HepG2 (cell line): ENCODE measurements around the gene MAJIN. TPM values are rescaled to one million over a fixed set of nuclear protein-coding genes. Genes with fewer than 3 reads are reported as not detected.
A peak's percentile ranks its signal among the peaks of the same experiment; 100 is the strongest.

Source experiments
- ARHGAP35 ChIP-seq: sonication (generic); formaldehyde crosslinking; IDR thresholded peaks from 2 replicates; pipeline ENCODE4 v1.9.0; 2022; ENCODE audit warnings: mild to moderate bottlenecking, inconsistent platforms, moderate library complexity, missing genetic modification reagents, borderline replicate concordance
- ASH2L ChIP-seq: fragments of 300-600, 200-600 bp; sonication (generic); IDR thresholded peaks from 2 replicates; pipeline ENCODE4 v1.7.0; 2017; ENCODE audit warnings: low read depth, mild to moderate bottlenecking, moderate library complexity, mixed read lengths, low read length; ENCODE audit not compliant: insufficient read length
- ATF2 ChIP-seq: sonication (generic); formaldehyde crosslinking; IDR thresholded peaks from 2 replicates; pipeline ENCODE4 v1.4.0; 2020; ENCODE audit warnings: missing genetic modification reagents
- GABPB1 ChIP-seq: IDR thresholded peaks from 2 replicates; pipeline ENCODE4 v1.6.1; 2016; ENCODE audit warnings: mild to moderate bottlenecking, missing genetic modification reagents, moderate library complexity, missing compliant biosample characterization
- GATAD2A ChIP-seq: IDR thresholded peaks from 2 replicates; pipeline ENCODE4 v1.6.1; 2016
- HDAC6 ChIP-seq: fragments of 200-600 bp; sonication (generic); IDR thresholded peaks from 2 replicates; pipeline ENCODE4 v1.7.0; 2017; ENCODE audit warnings: mild to moderate bottlenecking, antibody characterized with exemption, low read length, low read depth
- HIVEP1 ChIP-seq: sonication (generic); formaldehyde crosslinking; IDR thresholded peaks from 2 replicates; pipeline ENCODE4 v1.4.0; 2020; ENCODE audit warnings: mild to moderate bottlenecking, missing genetic modification reagents
- HNF4A ChIP-seq: sonication (generic); formaldehyde crosslinking; IDR thresholded peaks from 2 replicates; pipeline ENCODE4 v1.4.0; 2020; ENCODE audit warnings: missing genetic modification reagents
- JDP2 ChIP-seq: sonication (generic); formaldehyde crosslinking; IDR thresholded peaks from 2 replicates; pipeline ENCODE4 v1.8.1; 2022; ENCODE audit warnings: missing genetic modification reagents, borderline replicate concordance
- PHB2 ChIP-seq: fragments of 450-650 bp; IDR thresholded peaks from 2 replicates; pipeline ENCODE4 v1.6.1; 2018; ENCODE audit not compliant: partially characterized antibody
- RORA ChIP-seq: sonication (generic); formaldehyde crosslinking; IDR thresholded peaks from 2 replicates; pipeline ENCODE4 v1.5.0; 2020; ENCODE audit warnings: mild to moderate bottlenecking, missing genetic modification reagents, moderate library complexity
- SP2 ChIP-seq: sonication (generic); formaldehyde crosslinking; IDR thresholded peaks from 2 replicates; pipeline ENCODE4 v1.5.1; 2020; ENCODE audit warnings: mild to moderate bottlenecking, missing genetic modification reagents
- SRSF4 ChIP-seq: fragments of 200-400 bp; formaldehyde crosslinking; IDR thresholded peaks from one replicate; pipeline ENCODE4 v1.6.1; 2018; ENCODE audit warnings: mild to moderate bottlenecking, low read depth, low read length, moderate library complexity; ENCODE audit not compliant: poor library complexity, severe bottlenecking
- SUZ12 ChIP-seq: fragments of 150-350 bp; IDR thresholded peaks from 2 replicates; pipeline ENCODE4 v1.6.1; 2014; ENCODE audit warnings: low read depth, low read length
- ZBTB33 ChIP-seq: sonication (generic); formaldehyde crosslinking; IDR thresholded peaks from 2 replicates; pipeline ENCODE4 v1.4.0; 2020; ENCODE audit warnings: missing genetic modification reagents
- ZBTB37 ChIP-seq: sonication (generic); formaldehyde crosslinking; IDR thresholded peaks from 2 replicates; pipeline ENCODE4 v1.4.0; 2020; ENCODE audit warnings: mild to moderate bottlenecking, missing genetic modification reagents
- ZNF234 ChIP-seq: sonication (generic); formaldehyde crosslinking; conservative IDR thresholded peaks from 2 replicates; pipeline ENCODE4 v1.5.1; 2020; ENCODE audit warnings: mild to moderate bottlenecking, missing genetic modification reagents
- ZNF280B ChIP-seq: sonication (generic); formaldehyde crosslinking; IDR thresholded peaks from 2 replicates; pipeline ENCODE4 v1.5.0; 2020; ENCODE audit warnings: missing genetic modification reagents, mild to moderate bottlenecking, borderline replicate concordance
- ZNF598 ChIP-seq: sonication (generic); formaldehyde crosslinking; IDR thresholded peaks from 2 replicates; pipeline ENCODE4 v1.5.1; 2020; ENCODE audit warnings: mild to moderate bottlenecking, missing genetic modification reagents, borderline replicate concordance
- ZNF713 ChIP-seq: sonication (generic); formaldehyde crosslinking; IDR thresholded peaks from 2 replicates; pipeline ENCODE4 v1.4.0; 2020; ENCODE audit warnings: mild to moderate bottlenecking, missing genetic modification reagents
- ZNF761 ChIP-seq: sonication (generic); formaldehyde crosslinking; conservative IDR thresholded peaks from 2 replicates; pipeline ENCODE4 v1.4.0; 2020; ENCODE audit warnings: mild to moderate bottlenecking, missing genetic modification reagents
- ZNF773 ChIP-seq: sonication (generic); formaldehyde crosslinking; IDR thresholded peaks from 2 replicates; pipeline ENCODE4 v1.4.0; 2020; ENCODE audit warnings: missing genetic modification reagents, borderline replicate concordance
- ZSCAN25 ChIP-seq: sonication (generic); formaldehyde crosslinking; IDR thresholded peaks from 2 replicates; pipeline ENCODE4 v1.8.0; 2022; ENCODE audit warnings: mild to moderate bottlenecking, missing genetic modification reagents
- polyA plus RNA-seq, 8 experiments: library from polyadenylated mRNA; depleted of rRNA in 3 of 8; stranded (reverse) in 7 of 8; unstranded in 1 of 8; fragments of >200 nt; fragmentation: Illumina TruSeq in 4 of 8; extraction: Trizol in 4 of 8; gene quantifications; 2 replicates each; pipeline versions ENCODE4 v1.2.1 to v1.2.3, GENCODE V29; 2011 to 2016; ENCODE audit warnings: low read depth in 4 of 8, missing spikeins in 1 of 8, mixed read lengths in 1 of 8; ENCODE audit not compliant: insufficient read depth in 1 of 8
- total RNA-seq, 5 experiments: library from RNA; depleted of rRNA; stranded (reverse); fragments of >200 nt; fragmentation: Illumina TruSeq; extraction: Trizol; gene quantifications; 2 replicates each; pipeline ENCODE4 v1.2.3, GENCODE V29; 2016; ENCODE audit warnings: low read depth in 1 of 5

Gene MAJIN
- total and polyA plus RNA-seq, 2 of the 13 experiments (the other 11 are each of a cell fraction or from before 2014, with no cell fraction given): not detected

GRCh38 chr11:64923944-64924909 is 47.7 kb downstream of the MAJIN start, which contains the start of gene PPP2R5B (continued):
- TF ChIP-seq ZSCAN25: no peak
- 0 out of 2 replicates have a peak, but pooled peaks have one; percentile 18 for TF ChIP-seq ZNF598 (CRISPR knock-in tag)
- no peak for TF ChIP-seq ZBTB37 (CRISPR knock-in tag)
- no peak for TF ChIP-seq ZNF234 (CRISPR knock-in tag)
- TF ChIP-seq HIVEP1 (CRISPR knock-in tag): peak; percentile 38; the same call in 1 of the 2 replicates
- no peak for TF ChIP-seq ZNF773 (CRISPR knock-in tag)
- TF ChIP-seq SUZ12: peak; percentile 58; the same call in 1 of the 2 replicates
- TF ChIP-seq HNF4A (CRISPR knock-in tag): no peak
- 0 out of 2 replicates have a peak, but pooled peaks have one; percentile 21 for TF ChIP-seq GATAD2A (CRISPR knock-in tag)
- no peak for TF ChIP-seq PHB2
- no peak for TF ChIP-seq ZNF713 (CRISPR knock-in tag)
- no peak for TF ChIP-seq ZNF761 (CRISPR knock-in tag)
- peak; percentile 46 for TF ChIP-seq ASH2L
- TF ChIP-seq SRSF4: no peak
- peak; percentile 93 for TF ChIP-seq GABPB1
- TF ChIP-seq HDAC6: no peak
- no peak for TF ChIP-seq JDP2
- TF ChIP-seq ATF2: peak; percentile 99
- TF ChIP-seq ARHGAP35 (CRISPR knock-in tag): peak; percentile 57; the same call in 1 of the 2 replicates
- TF ChIP-seq SP2: 0 out of 2 replicates have a peak, but pooled peaks have one; percentile 40
- no peak for TF ChIP-seq RORA (CRISPR knock-in tag)
- no peak for TF ChIP-seq ZBTB33
- no peak for TF ChIP-seq ZNF280B (CRISPR knock-in tag)
